AG04450 (cell line): ENCODE data around the gene GPR52. TPM values are rescaled to one million over a fixed set of nuclear protein-coding genes. Genes with fewer than 3 reads are reported as not detected.
"Not testable (repeated sequence)": the region's sequence is repeated elsewhere in the genome, so short reads cannot be mapped to it uniquely, and the experiment has no call there.

ENCODE experiments used
- CTCF ChIA-PET: fragments of 300-600, 350-600 bp; formaldehyde crosslinking; extraction: SDS; loops from one replicate; lab custom pipeline; 2022; ENCODE audit warnings: antibody characterized with exemption, inconsistent platforms; lab: Charles Lee
- POLR2A ChIA-PET: fragments of 350-600 bp; formaldehyde crosslinking; extraction: SDS; loops from one replicate; lab custom pipeline; 2021; ENCODE audit warnings: antibody characterized with exemption, inconsistent platforms; lab: Yijun Ruan, JAX
- DNase-seq: peaks from one replicate; pipeline ENCODE4 v3.0.0-alpha.2; 2011; ENCODE audit warnings: low read depth, low spot score
- H3K27ac ChIP-seq: one replicate; pipeline ENCODE4 v1.5.1; 2012; ENCODE audit warnings: low read depth, low read length, control low read depth
- H3K27me3 ChIP-seq: one replicate; pipeline ENCODE4 v1.6.0; 2012; ENCODE audit warnings: low read length; ENCODE audit not compliant: control insufficient read depth, insufficient read depth
- H3K4me3 ChIP-seq: 2 replicates; pipeline ENCODE4 v1.5.1; 2011; ENCODE audit warnings: mild to moderate bottlenecking, low read depth, low read length, control low read depth
- H3K9me3 ChIP-seq: 2 replicates; pipeline ENCODE4 v1.5.1; 2012; ENCODE audit warnings: low read length; ENCODE audit not compliant: control insufficient read depth, insufficient read depth
- CTCF ChIP-seq: IDR thresholded peaks from 2 replicates; pipeline ENCODE4 v1.5.1; 2011; ENCODE audit warnings: low read depth, low read length, control low read depth, inconsistent platforms
- polyA plus RNA-seq: library from polyadenylated mRNA; depleted of rRNA; stranded (reverse); fragments of >200 nt; gene quantifications from 2 replicates; pipeline ENCODE4 v1.2.3, GENCODE V29; 2011

GPR52 gene
- polyA plus RNA-seq, 1 experiment = 0.10 TPM

- no peak overlapping the region for H3K27ac ChIP-seq
- no peak for TF ChIP-seq CTCF
- POLR2A ChIA-PET = no interaction called here
- no peaks in the 10 kb centered on the region for H3K9me3 ChIP-seq
- no peak overlapping the region for H3K4me3 ChIP-seq
- H3K27me3 ChIP-seq = no peaks in the 10 kb centered on the region
- DNase-seq = no peak
- CTCF ChIA-PET = no interaction called here
These were observed 41.3 kb upstream of the GPR52 start for GRCh38 chr1:174406421-174406820.

- Histone ChIP-seq H3K27ac (no peak overlapping the region), H3K9me3 (no peaks in the 10 kb centered on the region)
These were observed 40.1 kb upstream of the GPR52 start for GRCh38 chr1:174407665-174408064.

GRCh38 chr1:174408146-174408545, 39.6 kb upstream of the GPR52 start:
- no peaks in the 10 kb centered on the region for H3K9me3 ChIP-seq
- H3K27me3 ChIP-seq = no peaks in the 10 kb centered on the region
- no peak overlapping the region for H3K4me3 ChIP-seq
- CTCF ChIA-PET = no interaction called here
- no peak overlapping the region for H3K27ac ChIP-seq
- TF ChIP-seq CTCF = no peak
- POLR2A ChIA-PET = no interaction called here
- DNase-seq = no peak

More at GRCh38 chr1:174407665-174408064, 40.1 kb upstream of the GPR52 start:
- no peak for TF ChIP-seq CTCF
- Histone ChIP-seq H3K4me3 (no peak overlapping the region), H3K27me3 (no peaks in the 10 kb centered on the region)
- ChIA-PET POLR2A (no interaction called here), CTCF (no interaction called here)
- DNase-seq = no peak

- H3K9me3 ChIP-seq, H3K4me3 ChIP-seq, CTCF ChIA-PET, H3K27me3 ChIP-seq, POLR2A ChIA-PET, DNase-seq, H3K27ac ChIP-seq: not testable (repeated sequence)
These were observed 38.0 kb upstream of the GPR52 start for GRCh38 chr1:174409801-174410200.

GRCh38 chr1:174413632-174414031, 34.1 kb upstream of the GPR52 start:
- H3K4me3 ChIP-seq = no peak overlapping the region
- H3K27me3 ChIP-seq = no peaks in the 10 kb centered on the region
- no peak for DNase-seq
- H3K9me3 ChIP-seq = no peaks in the 10 kb centered on the region
- TF ChIP-seq CTCF = peak; percentile 32
- no peak overlapping the region for H3K27ac ChIP-seq
- ChIA-PET POLR2A (no interaction called here), CTCF (interaction anchor here (0.6 to 2.7 kb wide), 5 partner anchors 15 to 331 kb away, joined by 3 to 11 read pairs (median 6); no protein-coding TSS in a partner anchor)
